ENCODE measurements around the gene CLEC2D.

DNA sequence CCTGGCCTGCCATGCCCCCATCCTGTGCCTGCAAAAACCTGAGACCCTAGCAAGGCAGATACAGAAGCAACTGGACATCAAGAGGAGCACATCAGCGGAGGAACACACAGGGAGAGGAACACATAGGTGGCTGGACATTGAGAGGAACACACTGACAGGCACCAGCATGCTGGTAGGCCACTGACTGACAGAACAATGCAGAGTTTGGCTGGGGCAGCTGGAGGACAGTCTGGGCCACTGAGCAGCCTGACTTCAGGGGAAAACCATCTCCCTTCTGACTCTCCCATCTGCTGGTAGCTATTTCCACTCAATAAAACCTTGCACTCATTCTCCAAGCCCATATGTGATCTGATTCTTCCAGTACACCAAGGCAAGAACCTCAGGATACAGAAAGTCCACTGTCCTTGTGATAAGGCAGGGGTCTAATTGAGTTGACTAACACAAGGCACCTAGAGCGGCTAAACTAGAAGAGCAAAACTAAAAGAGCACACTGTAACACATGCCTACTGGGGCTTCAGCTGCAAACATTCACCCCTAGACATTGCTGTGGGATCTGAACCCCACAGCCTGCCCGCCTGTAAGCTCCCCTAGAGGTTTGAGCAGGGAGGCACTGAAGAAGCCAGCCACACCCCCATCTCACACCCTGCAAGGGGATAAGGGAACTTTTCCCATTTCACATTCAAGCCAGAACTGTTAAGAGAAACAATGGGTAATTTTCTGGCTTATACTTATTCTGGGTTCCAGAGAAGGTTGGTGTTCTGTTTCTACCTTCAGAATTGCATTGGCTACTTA lies 41.3 kb downstream of the CLEC2D start:
- TF ChIP-seq, protein P1, sequence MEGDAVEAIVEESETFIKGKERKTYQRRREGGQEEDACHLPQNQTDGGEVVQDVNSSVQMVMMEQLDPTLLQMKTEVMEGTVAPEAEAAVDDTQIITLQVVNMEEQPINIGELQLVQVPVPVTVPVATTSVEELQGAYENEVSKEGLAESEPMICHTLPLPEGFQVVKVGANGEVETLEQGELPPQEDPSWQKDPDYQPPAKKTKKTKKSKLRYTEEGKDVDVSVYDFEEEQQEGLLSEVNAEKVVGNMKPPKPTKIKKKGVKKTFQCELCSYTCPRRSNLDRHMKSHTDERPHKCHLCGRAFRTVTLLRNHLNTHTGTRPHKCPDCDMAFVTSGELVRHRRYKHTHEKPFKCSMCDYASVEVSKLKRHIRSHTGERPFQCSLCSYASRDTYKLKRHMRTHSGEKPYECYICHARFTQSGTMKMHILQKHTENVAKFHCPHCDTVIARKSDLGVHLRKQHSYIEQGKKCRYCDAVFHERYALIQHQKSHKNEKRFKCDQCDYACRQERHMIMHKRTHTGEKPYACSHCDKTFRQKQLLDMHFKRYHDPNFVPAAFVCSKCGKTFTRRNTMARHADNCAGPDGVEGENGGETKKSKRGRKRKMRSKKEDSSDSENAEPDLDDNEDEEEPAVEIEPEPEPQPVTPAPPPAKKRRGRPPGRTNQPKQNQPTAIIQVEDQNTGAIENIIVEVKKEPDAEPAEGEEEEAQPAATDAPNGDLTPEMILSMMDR (IDR thresholded peaks at IDR 0.05; ENCODE audit: extremely low read depth in 1 of 2, insufficient read depth in 1 of 2, low read depth in 1 of 2, low read length in 2 of 2), result no peak
- no peak for TF ChIP-seq EZH2 (IDR thresholded peaks at IDR 0.05; ENCODE audit: borderline replicate concordance, low read depth, low read length, severe bottlenecking)
- TF ChIP-seq POLR2A (IDR thresholded peaks at IDR 0.05; ENCODE audit: low read depth, low read length), result no peak
- no peak for TF ChIP-seq POLR2AphosphoS5 (IDR thresholded peaks at IDR 0.05; ENCODE audit: insufficient read depth, low read depth, low read length)
- TF ChIP-seq, protein P2, sequence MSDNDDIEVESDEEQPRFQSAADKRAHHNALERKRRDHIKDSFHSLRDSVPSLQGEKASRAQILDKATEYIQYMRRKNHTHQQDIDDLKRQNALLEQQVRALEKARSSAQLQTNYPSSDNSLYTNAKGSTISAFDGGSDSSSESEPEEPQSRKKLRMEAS (IDR thresholded peaks at IDR 0.05; ENCODE audit: insufficient read depth, insufficient read length), result no peak

All from endothelial cell of umbilical vein (primary cell).